ENCODE results near the gene PLEKHG2. TPM values are rescaled to one million over a fixed set of nuclear protein-coding genes. Genes with fewer than 3 reads are reported as not detected.

The PLEKHG2 gene
- total and polyA plus RNA-seq, 9 of the 15 experiments (the other 6 are each of a cell fraction or from before 2014, with no cell fraction given) = 0.98 to 45.7 (median 9.8) TPM

- TF ChIP-seq ETV6 (IDR thresholded peaks at IDR 0.05; ENCODE audit: borderline replicate concordance in 1 of 2, low read depth in 2 of 2, low read length in 1 of 2) (no peak), ETV6 (CRISPR knock-in tag; IDR thresholded peaks at IDR 0.05; ENCODE audit: borderline replicate concordance) (no peak), ZFP36 (IDR thresholded peaks at IDR 0.05; ENCODE audit: low read depth, low read length, partially characterized antibody) (peak; percentile 85), E2F8 (IDR thresholded peaks at IDR 0.05; ENCODE audit: low read depth, partially characterized antibody) (peak; percentile 43), CBFB (CRISPR knock-in tag; IDR thresholded peaks at IDR 0.05) (peak; percentile 64; the same call in 1 of the 2 replicates), E2F5 (CRISPR knock-in tag; IDR thresholded peaks at IDR 0.05) (no peak), GATAD2A (IDR thresholded peaks at IDR 0.05) (0 out of 2 replicates have a peak, but pooled peaks have one; percentile 17), NR2C2 (CRISPR knock-in tag; IDR thresholded peaks at IDR 0.05) (0 out of 2 replicates have a peak, but pooled peaks have one; percentile 38), NR2C2 (tag; IDR thresholded peaks at IDR 0.05) (no peak), CTBP1 (IDR thresholded peaks at IDR 0.05; ENCODE audit: borderline replicate concordance) (peak; percentile 58), ARNT (IDR thresholded peaks at IDR 0.05) (peak in 1 of 2 experiments; percentile 69; a peak in 2 of 4 replicates), ZNF263 (CRISPR knock-in tag; IDR thresholded peaks at IDR 0.05; ENCODE audit: borderline replicate concordance) (peak; percentile 80), SIN3B (IDR thresholded peaks at IDR 0.05; ENCODE audit: low read depth) (no peak), CHD4 (IDR thresholded peaks at IDR 0.05; ENCODE audit: insufficient read depth, insufficient replicate concordance, low read depth, low read length, poor library complexity, severe bottlenecking) (no peak), MCM2 (IDR thresholded peaks at IDR 0.05; ENCODE audit: low read depth) (no peak), PHTF2 (CRISPR knock-in tag; IDR thresholded peaks at IDR 0.05) (no peak), NCOA4 (IDR thresholded peaks at IDR 0.05; ENCODE audit: partially characterized antibody) (no peak), KLF6 (CRISPR knock-in tag; IDR thresholded peaks at IDR 0.05; ENCODE audit: borderline replicate concordance) (no peak), FUS (optimal IDR thresholded peaks at IDR 0.05; ENCODE audit: low read depth, low read length) (no peak), MAZ (CRISPR knock-in tag; conservative IDR thresholded peaks at IDR 0.05 in 1 of 2, IDR thresholded peaks at IDR 0.05 in 1 of 2) (peak; percentile 79 to 88), ZNF75A (CRISPR knock-in tag; IDR thresholded peaks at IDR 0.05) (no peak), PURB (CRISPR knock-in tag; IDR thresholded peaks at IDR 0.05; ENCODE audit: low read depth) (no peak), ZNF121 (CRISPR knock-in tag; conservative IDR thresholded peaks at IDR 0.05) (peak; percentile 63)
Measured at GRCh38 chr19:39397360-39398296, 14.8 kb upstream of the PLEKHG2 start (continued).
